Body of pancreas (tissue), 4 donors: ENCODE results near the gene UBASH3A.
A peak's percentile ranks its signal among the peaks of the same experiment; 100 is the strongest.

Experiments
- POLR2A ChIP-seq, 3 donors: fragments of 450-650 bp; IDR thresholded peaks; one replicate each; pipeline ENCODE4 v1.6.1; 2016; ENCODE audit warnings: antibody characterized with exemption in 3 of 3, mild to moderate bottlenecking in 2 of 3
- TF ChIP-seq, protein P1 (sequence below), 7 experiments: fragments of 450-650 bp in 4 of 7; fragments of 200-600 bp in 3 of 7; sonication (generic) in 3 of 7; IDR thresholded peaks; one replicate each; pipeline ENCODE4 v1.5.1; 2016 to 2019; ENCODE audit warnings: antibody characterized with exemption in 7 of 7

DNA sequence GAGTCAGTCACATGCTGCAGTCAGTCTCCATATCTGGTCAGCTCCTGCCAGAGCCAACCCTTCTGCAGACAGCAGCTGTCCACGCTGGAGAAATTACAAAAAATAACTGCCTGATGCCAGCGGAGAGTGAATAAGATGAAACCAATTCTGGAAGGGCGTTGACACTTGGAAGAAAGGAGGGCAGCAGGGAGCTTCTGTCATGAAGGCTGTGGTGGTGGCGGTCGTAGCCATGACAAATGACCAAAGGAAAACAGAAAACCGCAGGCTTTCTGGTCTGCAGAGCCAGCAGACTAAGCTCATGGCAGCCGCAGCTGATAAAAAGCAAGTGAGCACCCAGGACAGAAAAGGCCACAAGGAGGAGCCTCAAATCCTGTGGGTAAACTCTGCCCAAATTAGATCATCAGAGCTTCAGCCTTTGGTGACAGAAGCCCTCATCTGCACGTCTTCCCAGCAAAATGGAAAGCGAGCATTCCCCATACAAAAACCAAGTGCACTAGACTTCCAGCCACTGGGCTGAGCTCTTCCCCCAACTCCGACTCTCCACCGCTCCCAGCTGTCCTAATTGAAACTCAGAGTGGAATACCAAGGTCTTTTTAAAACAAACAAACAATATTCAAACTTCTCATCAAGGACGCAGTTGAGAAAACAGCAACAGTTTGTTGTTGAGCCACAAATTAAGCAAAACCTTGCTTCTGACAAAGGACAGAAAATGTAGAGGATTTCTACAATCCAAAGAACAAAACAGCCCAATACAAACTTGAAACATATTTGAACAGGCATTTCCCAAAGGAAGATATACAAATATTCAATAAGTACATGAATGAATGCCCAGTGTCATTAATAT is 63.7 kb downstream of the UBASH3A start:
- TF ChIP-seq POLR2A (IDR thresholded peaks at IDR 0.05), result no peak
- TF ChIP-seq, protein P1, sequence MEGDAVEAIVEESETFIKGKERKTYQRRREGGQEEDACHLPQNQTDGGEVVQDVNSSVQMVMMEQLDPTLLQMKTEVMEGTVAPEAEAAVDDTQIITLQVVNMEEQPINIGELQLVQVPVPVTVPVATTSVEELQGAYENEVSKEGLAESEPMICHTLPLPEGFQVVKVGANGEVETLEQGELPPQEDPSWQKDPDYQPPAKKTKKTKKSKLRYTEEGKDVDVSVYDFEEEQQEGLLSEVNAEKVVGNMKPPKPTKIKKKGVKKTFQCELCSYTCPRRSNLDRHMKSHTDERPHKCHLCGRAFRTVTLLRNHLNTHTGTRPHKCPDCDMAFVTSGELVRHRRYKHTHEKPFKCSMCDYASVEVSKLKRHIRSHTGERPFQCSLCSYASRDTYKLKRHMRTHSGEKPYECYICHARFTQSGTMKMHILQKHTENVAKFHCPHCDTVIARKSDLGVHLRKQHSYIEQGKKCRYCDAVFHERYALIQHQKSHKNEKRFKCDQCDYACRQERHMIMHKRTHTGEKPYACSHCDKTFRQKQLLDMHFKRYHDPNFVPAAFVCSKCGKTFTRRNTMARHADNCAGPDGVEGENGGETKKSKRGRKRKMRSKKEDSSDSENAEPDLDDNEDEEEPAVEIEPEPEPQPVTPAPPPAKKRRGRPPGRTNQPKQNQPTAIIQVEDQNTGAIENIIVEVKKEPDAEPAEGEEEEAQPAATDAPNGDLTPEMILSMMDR (IDR thresholded peaks at IDR 0.05), result peak in 3 of 7 experiments; percentile 22 to 39 (median 35)
